Smooth muscle cell (in vitro differentiated cells): Measurements from ENCODE around the gene NXNL2. TPM values are rescaled to one million over a fixed set of nuclear protein-coding genes. Genes with fewer than 3 reads are reported as not detected.

ENCODE experiments used
- DNase-seq: peaks from one replicate; lab custom pipeline; 2025; ENCODE audit not compliant: unreplicated experiment; lab: John Stamatoyannopoulos, UW
- H2AFZ ChIP-seq: fragments of 200-600 bp; sonication (generic); 2 replicates; pipeline ENCODE4 v1.6.0; 2016; ENCODE audit warnings: antibody characterized with exemption, low read depth, mild to moderate bottlenecking
- H3F3A ChIP-seq: fragments of 200-600 bp; sonication (generic); 2 replicates; pipeline ENCODE4 v1.6.0; 2017; ENCODE audit warnings: antibody characterized with exemption, low read depth
- H3K27ac ChIP-seq: fragments of 200-600 bp; sonication (generic); 2 replicates; pipeline ENCODE4 v1.5.1; 2016; ENCODE audit warnings: low read depth, mild to moderate bottlenecking
- H3K27me3 ChIP-seq: fragments of 200-600 bp; sonication (generic); 2 replicates; pipeline ENCODE4 v1.6.1; 2016; ENCODE audit warnings: low read depth, mild to moderate bottlenecking
- H3K36me3 ChIP-seq: fragments of 200-600 bp; sonication (generic); 2 replicates; pipeline ENCODE4 v1.5.1; 2016; ENCODE audit warnings: low read depth
- H3K4me1 ChIP-seq: fragments of 200-600 bp; sonication (generic); 2 replicates; pipeline ENCODE4 v1.5.1; 2016; ENCODE audit warnings: low read depth
- H3K4me2 ChIP-seq: fragments of 200-600 bp; sonication (generic); 2 replicates; pipeline ENCODE4 v1.6.0; 2016; ENCODE audit warnings: mild to moderate bottlenecking
- H3K4me3 ChIP-seq: fragments of 200-600 bp; sonication (generic); 2 replicates; pipeline ENCODE4 v1.5.1; 2016; ENCODE audit warnings: mild to moderate bottlenecking
- H3K79me2 ChIP-seq: fragments of 200-600 bp; sonication (generic); 2 replicates; pipeline ENCODE4 v1.6.0; 2016; ENCODE audit warnings: low read depth, mild to moderate bottlenecking
- H3K9ac ChIP-seq: fragments of 200-600 bp; sonication (generic); 2 replicates; pipeline ENCODE4 v1.6.0; 2016; ENCODE audit warnings: low read depth
- H3K9me3 ChIP-seq: fragments of 200-600 bp; sonication (generic); replicated peaks from 2 replicates; pipeline ENCODE4 v1.5.1; 2016; ENCODE audit warnings: low read depth
- H4K20me1 ChIP-seq: fragments of 200-600 bp; sonication (generic); 2 replicates; pipeline ENCODE4 v1.6.0; 2016; ENCODE audit warnings: low read depth
- WGBS: methylation state at CpG from one replicate; pipeline ENCODE4 v1.1.7; 2016; ENCODE audit warnings: low lambda C conversion rate; 5-methylcytosine and 5-hydroxymethylcytosine counted together
- polyA plus RNA-seq: library from polyadenylated mRNA; unstranded; fragments of >200 nt; fragmentation: Nextera tagmentation; extraction: Ambion mirVana; gene quantifications from 2 replicates; pipeline ENCODE4 v1.2.1, GENCODE V29; 2016
- total RNA-seq: library from RNA; depleted of rRNA; stranded (reverse); fragments of >200 nt; gene quantifications from 2 replicates; pipeline ENCODE4 v1.2.3, GENCODE V29; 2014
- TF ChIP-seq, protein P1 (sequence below): fragments of 200-600 bp; sonication (generic); IDR thresholded peaks from 2 replicates; pipeline ENCODE4 v1.5.1; 2017; ENCODE audit warnings: borderline replicate concordance, mild to moderate bottlenecking, antibody characterized with exemption; ENCODE audit not compliant: insufficient read depth, poor library complexity, severe bottlenecking

NXNL2 gene
- total and polyA plus RNA-seq, 2 experiments from 2014 or later: 0.24 to 0.36 TPM

DNA sequence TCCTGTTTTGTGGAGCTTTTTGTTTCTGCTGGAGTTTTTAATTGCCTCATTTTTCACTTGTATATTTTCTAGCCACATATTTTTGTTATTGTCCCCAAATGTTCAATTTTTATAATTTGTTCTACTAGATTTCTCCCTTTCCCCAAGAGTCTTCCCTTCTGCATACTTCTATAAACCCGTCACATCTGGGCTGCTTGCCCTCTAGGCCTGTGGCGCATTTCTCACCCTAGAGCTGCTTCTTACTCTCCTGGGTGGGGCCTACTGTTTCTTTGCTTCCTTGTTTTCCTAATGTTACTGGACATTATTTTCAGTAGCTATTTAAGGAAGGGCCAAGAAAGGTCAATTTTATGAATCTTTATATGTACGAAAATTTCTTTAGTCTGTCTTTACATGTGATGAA, 51.5 kb downstream of the NXNL2 start:
- Histone ChIP-seq H3K4me3 (no peak overlapping the region), H3K36me3 (no peaks in the 10 kb centered on the region), H4K20me1 (no peaks in the 10 kb centered on the region), H3K27ac (no peak overlapping the region), H3K9me3 (no peaks in the 10 kb centered on the region), H3K27me3 (no peaks in the 10 kb centered on the region), H3K9ac (no peak overlapping the region), H3K4me1 (peaks cover 4% of the 10 kb centered on the region), H3K79me2 (no peaks in the 10 kb centered on the region), H3K4me2 (no peak overlapping the region), H2AFZ (no peak overlapping the region), H3F3A (peaks cover 5% of the 10 kb centered on the region)
- no peak for DNase-seq
- TF ChIP-seq, protein P1, sequence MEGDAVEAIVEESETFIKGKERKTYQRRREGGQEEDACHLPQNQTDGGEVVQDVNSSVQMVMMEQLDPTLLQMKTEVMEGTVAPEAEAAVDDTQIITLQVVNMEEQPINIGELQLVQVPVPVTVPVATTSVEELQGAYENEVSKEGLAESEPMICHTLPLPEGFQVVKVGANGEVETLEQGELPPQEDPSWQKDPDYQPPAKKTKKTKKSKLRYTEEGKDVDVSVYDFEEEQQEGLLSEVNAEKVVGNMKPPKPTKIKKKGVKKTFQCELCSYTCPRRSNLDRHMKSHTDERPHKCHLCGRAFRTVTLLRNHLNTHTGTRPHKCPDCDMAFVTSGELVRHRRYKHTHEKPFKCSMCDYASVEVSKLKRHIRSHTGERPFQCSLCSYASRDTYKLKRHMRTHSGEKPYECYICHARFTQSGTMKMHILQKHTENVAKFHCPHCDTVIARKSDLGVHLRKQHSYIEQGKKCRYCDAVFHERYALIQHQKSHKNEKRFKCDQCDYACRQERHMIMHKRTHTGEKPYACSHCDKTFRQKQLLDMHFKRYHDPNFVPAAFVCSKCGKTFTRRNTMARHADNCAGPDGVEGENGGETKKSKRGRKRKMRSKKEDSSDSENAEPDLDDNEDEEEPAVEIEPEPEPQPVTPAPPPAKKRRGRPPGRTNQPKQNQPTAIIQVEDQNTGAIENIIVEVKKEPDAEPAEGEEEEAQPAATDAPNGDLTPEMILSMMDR: no peak
- 94% methylated on average over 3 of the region's 3 CpGs for WGBS

DNA sequence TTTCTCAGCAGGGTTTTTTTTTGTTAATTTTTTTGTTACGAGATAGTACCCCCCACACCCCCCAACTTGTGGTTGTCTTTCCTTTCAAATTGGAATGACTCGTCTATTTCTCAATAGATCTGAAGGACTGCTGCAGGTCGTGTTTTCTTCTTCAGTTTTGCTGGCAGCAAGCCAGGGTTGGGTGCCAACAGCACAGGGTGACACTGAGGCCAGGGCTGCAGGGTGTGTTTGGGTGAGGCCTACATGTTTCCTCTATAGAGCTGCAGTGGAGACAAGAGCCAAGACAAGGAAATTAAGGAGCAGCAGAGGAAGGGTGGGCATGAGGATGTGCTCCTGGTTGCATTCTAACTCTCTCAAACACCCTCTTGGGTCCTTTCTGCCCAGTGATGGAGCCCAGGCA, 52.2 kb downstream of the NXNL2 start:
- no peaks in the 10 kb centered on the region for H3K9me3 ChIP-seq
- no peak overlapping the region for H3K9ac ChIP-seq
- H3K27me3 ChIP-seq: no peaks in the 10 kb centered on the region
- peaks cover 5% of the 10 kb centered on the region for H3F3A ChIP-seq
- peaks cover 4% of the 10 kb centered on the region for H3K4me1 ChIP-seq
- H2AFZ ChIP-seq: no peak overlapping the region
- no peaks in the 10 kb centered on the region for H3K36me3 ChIP-seq
- no peak overlapping the region for H3K4me2 ChIP-seq
- no peaks in the 10 kb centered on the region for H3K79me2 ChIP-seq
- no peak overlapping the region for H3K4me3 ChIP-seq
- WGBS: 79% methylated on average over 3 of the region's 3 CpGs
- DNase-seq: no peak
- TF ChIP-seq, protein P1: no peak
- no peak overlapping the region for H3K27ac ChIP-seq
- H4K20me1 ChIP-seq: no peaks in the 10 kb centered on the region

- no peak for DNase-seq
- WGBS: 93% methylated on average over 9 of the region's 9 CpGs
- Histone ChIP-seq H4K20me1 (no peaks in the 10 kb centered on the region), H3K9me3 (no peaks in the 10 kb centered on the region), H3K27ac (no peak overlapping the region), H3K4me2 (no peak overlapping the region), H3K27me3 (no peaks in the 10 kb centered on the region), H3F3A (peaks cover 5% of the 10 kb centered on the region), H2AFZ (no peak overlapping the region), H3K4me3 (no peak overlapping the region), H3K79me2 (no peaks in the 10 kb centered on the region), H3K9ac (no peak overlapping the region), H3K36me3 (no peaks in the 10 kb centered on the region), H3K4me1 (peaks cover 4% of the 10 kb centered on the region)
- TF ChIP-seq, protein P1: no peak
Measured at GRCh38 chr9:88587885-88588649, 53.1 kb downstream of the NXNL2 start.

DNA sequence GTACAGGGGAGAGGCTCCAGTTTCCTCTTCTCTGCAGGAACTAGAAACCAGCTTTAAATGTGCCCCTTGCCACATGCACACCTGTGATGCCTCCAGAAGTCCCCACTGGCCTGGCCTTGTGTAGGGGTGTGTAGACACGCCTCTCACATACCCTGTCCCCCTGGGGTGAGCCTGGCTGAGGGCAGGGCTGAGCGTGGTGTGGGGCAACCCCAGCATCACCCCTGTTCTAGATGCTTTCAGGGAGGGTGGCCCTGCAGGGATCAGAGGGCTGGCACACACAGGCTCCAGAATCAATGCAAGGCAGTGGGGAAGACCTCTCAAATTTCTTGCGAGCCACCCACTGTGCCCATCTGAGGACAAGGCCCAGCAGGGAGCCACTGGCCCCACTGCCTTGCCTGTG, 54.7 kb downstream of the NXNL2 start:
- H3K4me2 ChIP-seq: no peak overlapping the region
- 93% methylated on average over 3 of the region's 3 CpGs for WGBS

More for the DNA sequence above, 54.7 kb downstream of the NXNL2 start:
- Histone ChIP-seq H3K9ac (no peak overlapping the region), H3K36me3 (no peaks in the 10 kb centered on the region), H4K20me1 (no peaks in the 10 kb centered on the region), H3K4me1 (no peaks in the 10 kb centered on the region), H3K9me3 (no peaks in the 10 kb centered on the region), H3K79me2 (no peaks in the 10 kb centered on the region), H3K27ac (no peak overlapping the region), H3K27me3 (no peaks in the 10 kb centered on the region), H3F3A (peaks cover 1% of the 10 kb centered on the region), H3K4me3 (no peak overlapping the region), H2AFZ (no peak overlapping the region)
- no peak for DNase-seq
- TF ChIP-seq, protein P1: no peak
